Esophagus muscularis mucosa (tissue), 4 donors: ENCODE results near the gene DUSP16. TPM values are rescaled to one million over a fixed set of nuclear protein-coding genes. Genes with fewer than 3 reads are reported as not detected.
"Not testable (repeated sequence)": the region's sequence is repeated elsewhere in the genome, so short reads cannot be mapped to it uniquely, and the experiment has no call there.

ENCODE experiments used
- DNase-seq: peaks from one replicate; pipeline ENCODE4 v3.0.0-alpha.2; 2017; ENCODE audit errors: extremely low spot score
- H3K27ac ChIP-seq, 4 donors: fragments of 200-600 bp; sonication (generic); replicated peaks in 1 of 4; 1 replicate in 3 of 4; 2 replicates in 1 of 4; pipeline ENCODE4 v1.5.1; 2016 to 2019; ENCODE audit warnings: mild to moderate bottlenecking in 1 of 4
- H3K27me3 ChIP-seq, 4 donors: fragments of 200-600 bp; sonication (generic); one replicate each; pipeline versions ENCODE4 v1.5.1 to v1.6.0; 2016 to 2019
- H3K36me3 ChIP-seq, 4 donors: fragments of 200-600 bp; sonication (generic); one replicate each; pipeline ENCODE4 v1.5.1; 2016 to 2019
- H3K4me1 ChIP-seq, 4 donors: fragments of 200-600 bp; sonication (generic); one replicate each; pipeline ENCODE4 v1.5.1; 2016 to 2019
- H3K4me3 ChIP-seq, 4 donors: fragments of 200-600 bp; sonication (generic); 1 replicate in 2 of 4; 2 replicates in 2 of 4; pipeline ENCODE4 v1.5.1; 2016 to 2019; ENCODE audit warnings: mild to moderate bottlenecking in 4 of 4, moderate library complexity in 1 of 4
- H3K9me3 ChIP-seq, 4 donors: fragments of 200-600 bp; sonication (generic); 1 replicate in 3 of 4; 2 replicates in 1 of 4; pipeline ENCODE4 v1.5.1; 2016 to 2019
- EP300 ChIP-seq: sonication (generic); formaldehyde crosslinking; IDR thresholded peaks from one replicate; pipeline ENCODE4 v1.6.1; 2017; ENCODE audit warnings: antibody characterized with exemption
- POLR2A ChIP-seq: fragments of 450-650 bp; IDR thresholded peaks from one replicate; pipeline ENCODE4 v1.6.1; 2017; ENCODE audit warnings: antibody characterized with exemption, moderate library complexity, mild to moderate bottlenecking, low read depth
- POLR2AphosphoS5 ChIP-seq, 2 donors: sonication (generic); formaldehyde crosslinking; IDR thresholded peaks; one replicate each; pipeline ENCODE4 v1.6.1; 2017; ENCODE audit warnings: antibody characterized with exemption in 2 of 2
- WGBS: methylation state at CpG from one replicate; pipeline ENCODE4 v1.1.5; 2018; 5-methylcytosine and 5-hydroxymethylcytosine counted together
- intact Hi-C: fragments of 100-400 bp; cut with DNase I; formaldehyde crosslinking; loops from one replicate; pipeline ENCODE4 v1.15.1; 2023
- total RNA-seq, 4 donors: library from RNA; depleted of rRNA; stranded (reverse); fragments of >200 nt; gene quantifications; one replicate each; pipeline versions ENCODE4 v1.1.0 to v1.2.1, GENCODE V29; 2016
- TF ChIP-seq, protein P1 (sequence below), 3 experiments: fragments of 200-600 bp in 2 of 3; fragments of 450-650 bp in 1 of 3; sonication (generic) in 2 of 3; IDR thresholded peaks; one replicate each; pipeline ENCODE4 v1.5.1; 2017 to 2019; ENCODE audit warnings: antibody characterized with exemption in 3 of 3, mild to moderate bottlenecking in 2 of 3, moderate library complexity in 1 of 3

The DUSP16 gene
- total RNA-seq, 4 donors from 2014 or later, result 10.0 to 17.0 (median 13.9) TPM

GRCh38 chr12:12474471-12474928, 88.2 kb downstream of the DUSP16 start:
- Histone ChIP-seq H3K36me3 (peaks cover 9 to 52% (median 44%) of the 10 kb centered on the region in 4 donors), H3K9me3 (no peaks in the 10 kb centered on the region), H3K4me3 (no peak overlapping the region), H3K4me1 (peaks cover 0 to 6% (median 0%) of the 10 kb centered on the region in 4 donors), H3K27me3 (no peaks in the 10 kb centered on the region), H3K27ac (peak overlapping the region in 1 of 4 donors; percentile 31)
- no peak for DNase-seq
- intact Hi-C loops, result no loop called here
- TF ChIP-seq POLR2A (no peak), POLR2AphosphoS5 (IDR thresholded peaks at IDR 0.05) (no peak), EP300 (no peak)
- TF ChIP-seq, protein P1, sequence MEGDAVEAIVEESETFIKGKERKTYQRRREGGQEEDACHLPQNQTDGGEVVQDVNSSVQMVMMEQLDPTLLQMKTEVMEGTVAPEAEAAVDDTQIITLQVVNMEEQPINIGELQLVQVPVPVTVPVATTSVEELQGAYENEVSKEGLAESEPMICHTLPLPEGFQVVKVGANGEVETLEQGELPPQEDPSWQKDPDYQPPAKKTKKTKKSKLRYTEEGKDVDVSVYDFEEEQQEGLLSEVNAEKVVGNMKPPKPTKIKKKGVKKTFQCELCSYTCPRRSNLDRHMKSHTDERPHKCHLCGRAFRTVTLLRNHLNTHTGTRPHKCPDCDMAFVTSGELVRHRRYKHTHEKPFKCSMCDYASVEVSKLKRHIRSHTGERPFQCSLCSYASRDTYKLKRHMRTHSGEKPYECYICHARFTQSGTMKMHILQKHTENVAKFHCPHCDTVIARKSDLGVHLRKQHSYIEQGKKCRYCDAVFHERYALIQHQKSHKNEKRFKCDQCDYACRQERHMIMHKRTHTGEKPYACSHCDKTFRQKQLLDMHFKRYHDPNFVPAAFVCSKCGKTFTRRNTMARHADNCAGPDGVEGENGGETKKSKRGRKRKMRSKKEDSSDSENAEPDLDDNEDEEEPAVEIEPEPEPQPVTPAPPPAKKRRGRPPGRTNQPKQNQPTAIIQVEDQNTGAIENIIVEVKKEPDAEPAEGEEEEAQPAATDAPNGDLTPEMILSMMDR (IDR thresholded peaks at IDR 0.05), result no peak
- WGBS, result 84% methylated on average over 8 of the region's 8 CpGs

- WGBS, result 98% methylated on average over 4 of the region's 4 CpGs
Measured at GRCh38 chr12:12473223-12473622, 89.4 kb downstream of the DUSP16 start.

DNA sequence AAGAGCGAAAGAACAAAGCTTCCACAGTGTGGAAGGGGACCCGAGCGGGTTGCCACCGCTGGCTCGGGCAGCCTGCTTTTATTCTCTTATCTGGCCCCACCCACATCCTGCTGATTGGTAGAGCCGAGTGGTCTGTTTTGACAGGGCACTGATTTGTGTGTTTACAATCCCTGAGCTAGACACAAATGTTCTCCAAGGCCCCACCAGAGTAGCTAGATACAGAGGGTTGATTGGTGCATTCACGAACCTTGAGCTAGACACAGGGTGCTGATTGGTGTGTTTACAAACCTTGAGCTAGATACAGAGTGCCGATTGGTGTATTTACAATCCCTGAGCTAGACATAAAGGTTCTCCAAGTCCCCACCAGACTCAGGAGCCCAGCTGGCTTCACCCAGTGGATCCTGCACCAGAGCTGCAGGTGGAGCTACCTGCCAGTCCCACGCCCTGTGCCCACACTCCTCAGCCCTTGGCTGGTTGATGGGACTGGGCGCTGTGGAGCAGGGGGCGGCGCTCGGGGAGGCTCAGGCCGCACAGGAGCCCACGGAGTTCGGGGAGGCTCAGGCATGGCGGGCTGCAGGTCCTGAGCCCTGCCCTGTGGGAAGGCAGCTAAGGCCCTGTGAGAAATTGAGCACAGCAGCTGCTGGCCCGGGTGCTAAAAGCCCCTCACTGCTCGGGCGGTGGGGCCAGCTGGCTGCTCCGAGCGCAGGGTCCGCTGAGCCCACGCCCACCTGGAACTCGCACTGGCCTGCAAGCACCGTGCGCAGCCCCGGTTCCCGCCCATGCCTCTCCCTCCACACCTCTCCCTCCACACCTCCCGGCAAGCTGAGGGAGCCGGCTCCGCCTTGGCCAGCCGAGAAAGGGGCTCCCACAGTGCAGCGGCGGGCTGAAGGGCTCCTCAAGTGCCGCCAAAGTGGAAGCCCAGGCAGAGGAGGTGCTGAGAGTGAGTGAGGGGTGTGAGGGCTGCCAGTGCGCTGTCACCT, 90.4 kb downstream of the DUSP16 start:
- intact Hi-C loops, H3K4me1 ChIP-seq, H3K9me3 ChIP-seq, DNase-seq, H3K27ac ChIP-seq, H3K4me3 ChIP-seq, H3K27me3 ChIP-seq: not testable (repeated sequence)
- WGBS, result 96% methylated on average over 25 of the region's 37 CpGs
- H3K36me3 ChIP-seq, result peaks cover 7 to 36% (median 26%) of the 10 kb centered on the region in 4 donors

More at GRCh38 chr12:12473223-12473622, 89.4 kb downstream of the DUSP16 start:
- no peak overlapping the region for H3K4me3 ChIP-seq
- peaks cover 0 to 6% (median 0%) of the 10 kb centered on the region in 4 donors for H3K4me1 ChIP-seq
- no peak for DNase-seq
- peaks cover 9 to 39% (median 31%) of the 10 kb centered on the region in 4 donors for H3K36me3 ChIP-seq
- no peaks in the 10 kb centered on the region for H3K9me3 ChIP-seq
- H3K27ac ChIP-seq, result no peak overlapping the region
- intact Hi-C loops, result no loop called here
- TF ChIP-seq POLR2AphosphoS5 (IDR thresholded peaks at IDR 0.05) (no peak), EP300 (no peak), POLR2A (no peak)
- TF ChIP-seq, protein P1 (IDR thresholded peaks at IDR 0.05), result no peak
- H3K27me3 ChIP-seq, result no peaks in the 10 kb centered on the region

- H3K27me3 ChIP-seq, result no peaks in the 10 kb centered on the region
- H3K4me3 ChIP-seq, result no peak overlapping the region
- H3K9me3 ChIP-seq, result no peaks in the 10 kb centered on the region
- peaks cover 0 to 6% (median 0%) of the 10 kb centered on the region in 4 donors for H3K4me1 ChIP-seq
- H3K27ac ChIP-seq, result no peak overlapping the region
- intact Hi-C loops, result no loop called here
- TF ChIP-seq EP300 (no peak), POLR2AphosphoS5 (IDR thresholded peaks at IDR 0.05) (no peak), POLR2A (no peak)
- TF ChIP-seq, protein P1 (IDR thresholded peaks at IDR 0.05), result no peak
- WGBS, result 71% methylated on average over 7 of the region's 7 CpGs
- H3K36me3 ChIP-seq, result peaks cover 0 to 25% (median 19%) of the 10 kb centered on the region in 4 donors
- DNase-seq, result no peak
Measured at GRCh38 chr12:12470751-12471306, 91.8 kb downstream of the DUSP16 start.

DNA sequence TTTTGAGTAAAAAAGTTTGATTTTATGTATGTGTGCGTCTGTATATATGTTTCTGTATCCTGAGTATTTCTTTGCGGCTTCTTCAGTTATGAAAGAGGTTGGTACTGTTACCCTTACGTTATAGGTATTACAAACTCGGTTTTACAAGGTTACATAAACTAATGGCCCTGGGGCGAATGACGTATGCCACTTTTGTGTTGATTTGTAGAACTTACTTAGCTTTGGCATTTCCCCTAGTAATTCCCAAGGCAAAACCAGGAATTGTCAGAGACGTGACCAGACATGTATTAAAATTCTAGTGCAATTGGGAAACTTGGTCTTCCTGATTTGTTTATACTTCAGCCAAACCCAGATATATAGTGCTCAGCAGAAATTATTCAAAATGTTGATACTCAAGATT, 93.3 kb downstream of the DUSP16 start:
- WGBS, result 94% methylated on average over 7 of the region's 7 CpGs
- peaks cover 0 to 26% (median 16%) of the 10 kb centered on the region in 4 donors for H3K36me3 ChIP-seq
- intact Hi-C loops, result no loop called here
- TF ChIP-seq POLR2A (no peak), EP300 (no peak), POLR2AphosphoS5 (IDR thresholded peaks at IDR 0.05) (no peak)
- TF ChIP-seq, protein P1 (IDR thresholded peaks at IDR 0.05), result no peak
- no peak overlapping the region for H3K27ac ChIP-seq
- no peak overlapping the region for H3K4me3 ChIP-seq
- DNase-seq, result no peak
- peaks cover 0 to 1% (median 0%) of the 10 kb centered on the region in 4 donors for H3K4me1 ChIP-seq
- H3K27me3 ChIP-seq, result no peaks in the 10 kb centered on the region
- H3K9me3 ChIP-seq, result no peaks in the 10 kb centered on the region
